Neural cell (in vitro differentiated cells): ENCODE measurements around the gene MTCL1.

Experiments used
- CTCF ChIP-seq: fragments of 450-650 bp; IDR thresholded peaks from 2 replicates; pipeline ENCODE4 v1.5.1; 2014; ENCODE audit warnings: antibody characterized with exemption, mild to moderate bottlenecking, moderate library complexity; ENCODE audit not compliant: poor library complexity, severe bottlenecking
- EP300 ChIP-seq: fragments of 450-650 bp; conservative IDR thresholded peaks from 2 replicates; pipeline ENCODE4 v1.6.1; 2014; ENCODE audit warnings: antibody characterized with exemption, mild to moderate bottlenecking, moderate library complexity; ENCODE audit not compliant: poor library complexity, severe bottlenecking
- RAD21 ChIP-seq: fragments of 450-650 bp; conservative IDR thresholded peaks from 2 replicates; pipeline ENCODE4 v1.6.1; 2014; ENCODE audit warnings: antibody characterized with exemption, mild to moderate bottlenecking, moderate library complexity
- REST ChIP-seq: IDR thresholded peaks from 2 replicates; pipeline ENCODE4 v1.6.1; 2012; ENCODE audit warnings: borderline replicate concordance
- SMC3 ChIP-seq: fragments of 450-650 bp; conservative IDR thresholded peaks from 2 replicates; pipeline ENCODE4 v1.6.1; 2014; ENCODE audit warnings: antibody characterized with exemption, mild to moderate bottlenecking, moderate library complexity; ENCODE audit not compliant: poor library complexity

GRCh38 chr18:8718401-8718913, 13.1 kb downstream of the MTCL1 start:
- no peak for TF ChIP-seq RAD21
- TF ChIP-seq CTCF, result no peak
- no peak for TF ChIP-seq EP300
- TF ChIP-seq SMC3, result no peak
- no peak for TF ChIP-seq REST
